HEK293T (cell line): ENCODE data around the gene CADPS.

Source experiments
- BHLHE40 ChIP-seq: fragments of 450-650 bp; IDR thresholded peaks from 2 replicates; pipeline ENCODE4 v1.6.1; 2016; ENCODE audit warnings: mild to moderate bottlenecking, moderate library complexity, borderline replicate concordance
- FOXA1 ChIP-seq: fragments of 450-650 bp; IDR thresholded peaks from 2 replicates; pipeline ENCODE4 v1.6.1; 2016; ENCODE audit warnings: mild to moderate bottlenecking
- FOXM1 ChIP-seq: fragments of 450-650 bp; IDR thresholded peaks from 2 replicates; pipeline ENCODE4 v1.6.1; 2017; ENCODE audit warnings: mild to moderate bottlenecking, borderline replicate concordance
- NFRKB ChIP-seq: fragments of 450-650 bp; IDR thresholded peaks from 2 replicates; pipeline ENCODE4 v1.6.1; 2016; ENCODE audit warnings: mild to moderate bottlenecking, moderate library complexity
- PKNOX1 ChIP-seq: fragments of 450-650 bp; IDR thresholded peaks from 2 replicates; pipeline ENCODE4 v1.6.1; 2016
- SP1 ChIP-seq: fragments of 450-650 bp; IDR thresholded peaks from 2 replicates; pipeline ENCODE4 v1.6.1; 2017
- ZNF384 ChIP-seq: fragments of 450-650 bp; IDR thresholded peaks from 2 replicates; pipeline ENCODE4 v1.6.1; 2016

- no peak for TF ChIP-seq NFRKB
- TF ChIP-seq SP1, result no peak
- TF ChIP-seq ZNF384, result no peak
- no peak for TF ChIP-seq PKNOX1
- TF ChIP-seq FOXM1, result no peak
- TF ChIP-seq BHLHE40, result no peak
- no peak for TF ChIP-seq FOXA1
Measured at GRCh38 chr3:62805580-62806277, 69.5 kb downstream of the CADPS start.
